Keratinocyte (primary cell): ENCODE data around the gene TEX53.

Source experiments
- EZH2 ChIP-seq: IDR thresholded peaks from one replicate; pipeline ENCODE4 v1.6.1; 2012; ENCODE audit warnings: inconsistent platforms, mild to moderate bottlenecking, low read length, moderate library complexity
- TF ChIP-seq, protein P1 (sequence below), 3 experiments: IDR thresholded peaks in 1 of 3; conservative IDR thresholded peaks in 1 of 3; optimal IDR thresholded peaks in 1 of 3; 2 replicates in 2 of 3; 3 replicates in 1 of 3; pipeline versions ENCODE3 to v1.5.1; 2011; ENCODE audit warnings: low read length in 3 of 3, mild to moderate bottlenecking in 3 of 3, moderate library complexity in 2 of 3, control low read depth in 1 of 3, inconsistent platforms in 1 of 3; ENCODE audit not compliant: insufficient read depth in 2 of 3; ENCODE audit errors: extremely low read depth in 1 of 3

DNA sequence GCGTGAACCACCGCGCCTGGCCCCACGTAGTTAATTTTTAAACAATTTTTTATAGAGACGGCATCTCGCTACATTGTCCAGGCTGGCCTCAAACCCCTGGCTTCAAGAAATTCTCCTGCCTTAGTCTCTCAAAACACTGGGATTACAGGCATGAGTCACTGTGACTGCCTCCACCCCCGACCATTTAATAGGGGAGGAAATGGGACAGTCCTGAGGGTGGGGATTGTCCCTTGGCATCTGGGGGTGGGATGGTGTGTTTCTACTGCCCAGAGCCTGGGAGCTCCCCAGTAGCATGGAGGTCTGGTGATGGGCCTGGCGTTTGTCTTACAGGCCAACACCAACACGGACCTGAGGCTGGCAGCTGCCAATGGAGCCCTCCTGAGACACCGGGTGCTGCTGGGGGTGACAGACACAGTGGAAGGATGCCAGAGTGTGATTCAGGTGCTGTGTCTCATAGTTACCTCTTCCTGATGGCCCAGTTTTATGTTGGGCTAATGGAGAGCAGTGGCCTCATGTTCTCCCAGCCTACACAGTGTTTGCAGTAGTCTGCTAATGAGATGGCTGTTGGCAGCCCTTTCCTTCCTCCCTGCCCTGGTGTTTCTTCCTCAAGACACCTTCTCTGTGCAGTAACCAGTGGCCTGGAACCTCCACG is 24.0 kb downstream of the TEX53 start:
- TF ChIP-seq, protein P1, sequence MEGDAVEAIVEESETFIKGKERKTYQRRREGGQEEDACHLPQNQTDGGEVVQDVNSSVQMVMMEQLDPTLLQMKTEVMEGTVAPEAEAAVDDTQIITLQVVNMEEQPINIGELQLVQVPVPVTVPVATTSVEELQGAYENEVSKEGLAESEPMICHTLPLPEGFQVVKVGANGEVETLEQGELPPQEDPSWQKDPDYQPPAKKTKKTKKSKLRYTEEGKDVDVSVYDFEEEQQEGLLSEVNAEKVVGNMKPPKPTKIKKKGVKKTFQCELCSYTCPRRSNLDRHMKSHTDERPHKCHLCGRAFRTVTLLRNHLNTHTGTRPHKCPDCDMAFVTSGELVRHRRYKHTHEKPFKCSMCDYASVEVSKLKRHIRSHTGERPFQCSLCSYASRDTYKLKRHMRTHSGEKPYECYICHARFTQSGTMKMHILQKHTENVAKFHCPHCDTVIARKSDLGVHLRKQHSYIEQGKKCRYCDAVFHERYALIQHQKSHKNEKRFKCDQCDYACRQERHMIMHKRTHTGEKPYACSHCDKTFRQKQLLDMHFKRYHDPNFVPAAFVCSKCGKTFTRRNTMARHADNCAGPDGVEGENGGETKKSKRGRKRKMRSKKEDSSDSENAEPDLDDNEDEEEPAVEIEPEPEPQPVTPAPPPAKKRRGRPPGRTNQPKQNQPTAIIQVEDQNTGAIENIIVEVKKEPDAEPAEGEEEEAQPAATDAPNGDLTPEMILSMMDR (optimal IDR thresholded peaks at IDR 0.05 in 1 of 3, IDR thresholded peaks at IDR 0.05 in 1 of 3, conservative IDR thresholded peaks at IDR 0.05 in 1 of 3; ENCODE audit: extremely low read depth in 1 of 3, insufficient read depth in 2 of 3, low read length in 3 of 3), result no peak
- TF ChIP-seq EZH2, result no peak
